Stimulated activated CD4-positive, alpha-beta T cell treated with anti-CD3 and anti-CD28 coated beads, Interleukin-2, amount 100 ng/mL, for 48 hours (primary cell): ENCODE results near the gene NDUFAF8.

Experiments
- DNase-seq, 2 donors: peaks; one replicate each; pipeline ENCODE4 v3.0.0-alpha.2; 2020

The NDUFAF8 gene

DNA sequence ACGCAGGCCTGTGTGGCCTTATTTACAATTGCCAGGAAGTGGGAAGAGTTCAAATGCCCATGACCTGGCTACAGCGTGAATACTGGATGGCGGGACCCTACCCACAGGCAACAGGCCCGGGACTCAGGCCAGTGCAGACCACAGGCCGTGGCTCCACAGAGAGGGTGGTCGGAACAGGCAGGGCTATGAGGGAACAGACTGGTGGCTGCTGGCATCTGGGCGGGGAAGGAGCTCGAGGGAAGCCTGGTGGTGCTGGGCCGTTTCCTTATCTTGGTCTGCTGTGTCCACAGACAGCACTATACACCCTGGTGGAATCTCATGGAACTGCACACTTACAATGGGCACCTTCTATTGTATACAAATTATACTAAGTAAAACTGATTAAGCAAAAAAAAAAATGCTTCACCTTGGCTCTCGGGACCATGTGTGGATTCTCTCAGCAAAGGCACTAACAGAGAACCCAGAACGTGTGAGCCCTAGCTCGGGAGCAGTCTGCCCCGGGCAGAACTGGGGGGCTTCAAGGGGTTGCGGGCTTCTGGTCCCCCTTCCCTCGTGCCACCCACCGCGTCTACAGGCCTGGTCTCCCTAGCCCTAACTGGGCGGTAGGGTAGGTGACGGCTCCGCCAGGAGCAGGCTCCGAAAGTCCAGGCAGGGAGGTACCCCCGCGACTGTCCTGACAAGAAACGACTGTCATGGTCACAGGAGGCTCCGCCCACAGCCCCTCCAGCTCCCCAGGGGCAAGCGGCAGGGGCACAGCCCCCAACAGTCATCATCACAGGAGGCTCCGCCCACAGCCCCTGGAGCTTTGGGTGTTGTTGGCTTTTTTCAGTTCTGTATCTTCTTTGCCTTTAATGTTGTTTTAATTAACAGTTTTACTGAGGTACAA lies 38.2 kb upstream of the NDUFAF8 start:
- peak; percentile 13 to 15 for DNase-seq

DNA sequence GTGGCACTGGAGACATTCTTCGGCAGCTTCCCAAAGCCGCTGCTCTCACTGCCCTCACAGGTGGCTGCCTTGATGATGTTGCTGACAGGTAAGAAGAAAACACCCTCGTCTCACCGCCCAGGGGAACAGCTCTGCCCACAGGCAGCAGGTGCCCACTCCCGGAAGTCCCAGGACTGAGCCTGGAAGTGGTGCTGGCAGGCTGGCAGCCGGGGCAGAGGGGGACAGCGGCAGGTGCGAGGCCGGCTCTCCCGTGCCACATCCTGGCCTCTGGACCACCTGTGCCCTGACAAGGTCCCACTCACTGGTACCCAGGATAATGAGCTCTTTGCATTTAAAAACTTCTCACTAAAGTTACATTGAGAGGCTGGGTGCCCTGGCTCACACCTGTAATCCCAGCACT lies 36.8 kb upstream of the NDUFAF8 start:
- DNase-seq: no peak

DNA sequence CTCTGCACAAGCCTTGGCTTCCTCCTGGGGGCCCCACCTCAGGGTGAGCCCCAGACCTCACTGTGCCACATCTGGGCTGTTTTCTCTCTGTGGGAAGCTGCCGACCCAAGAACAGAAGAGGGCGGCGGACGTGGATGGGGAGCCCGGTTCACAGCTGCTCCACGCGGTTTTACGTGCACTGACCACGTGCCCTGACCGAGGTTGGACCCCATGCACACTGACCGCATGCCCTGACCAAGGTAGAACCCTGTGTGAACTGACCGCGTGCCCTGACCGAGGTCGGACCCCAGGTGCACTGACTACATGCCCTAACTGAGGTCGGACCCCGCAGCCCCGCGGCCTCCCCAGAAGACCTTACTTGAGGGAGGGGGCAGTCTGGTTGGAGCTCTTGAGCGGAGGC lies 36.0 kb upstream of the NDUFAF8 start:
- no peak for DNase-seq

DNA sequence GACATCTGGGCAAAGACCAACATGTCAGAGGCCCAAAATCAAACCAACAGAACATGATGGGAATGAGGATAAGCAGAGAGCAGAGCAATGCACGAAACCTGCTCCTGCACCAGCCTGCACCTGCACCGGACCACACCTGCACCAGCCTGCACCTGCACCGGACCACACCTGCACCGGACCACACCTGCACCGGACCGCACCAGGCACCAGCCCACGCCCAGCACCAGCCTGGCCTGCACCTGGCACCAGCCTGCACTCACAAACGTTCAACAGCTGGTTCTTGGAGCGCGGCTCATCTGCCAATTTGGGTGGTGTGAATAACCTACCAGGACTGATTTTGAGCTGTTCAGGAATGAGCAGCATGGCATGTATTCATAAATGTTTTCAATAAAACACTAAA lies 34.5 kb upstream of the NDUFAF8 start:
- DNase-seq: no peak

DNA sequence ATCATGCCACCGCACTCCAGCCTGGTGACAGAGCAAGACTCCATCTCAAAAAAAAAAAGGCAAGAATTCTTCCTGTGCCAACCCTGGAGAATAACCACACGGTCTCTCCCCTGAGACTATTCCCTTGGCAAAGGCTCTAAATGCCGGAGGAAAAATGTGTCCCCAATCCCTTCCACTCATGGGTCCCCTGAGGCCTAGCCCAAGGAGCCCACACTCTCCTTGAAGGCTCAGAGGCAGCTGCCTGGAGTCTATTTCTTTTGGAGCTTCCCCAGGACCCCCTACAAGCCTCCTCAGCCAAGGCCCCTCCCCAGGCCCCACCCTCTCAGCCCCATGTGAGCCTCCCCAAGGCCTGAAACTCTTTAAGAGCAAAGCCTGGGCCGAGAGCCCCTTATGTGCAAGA lies 33.0 kb upstream of the NDUFAF8 start:
- DNase-seq: no peak

DNA sequence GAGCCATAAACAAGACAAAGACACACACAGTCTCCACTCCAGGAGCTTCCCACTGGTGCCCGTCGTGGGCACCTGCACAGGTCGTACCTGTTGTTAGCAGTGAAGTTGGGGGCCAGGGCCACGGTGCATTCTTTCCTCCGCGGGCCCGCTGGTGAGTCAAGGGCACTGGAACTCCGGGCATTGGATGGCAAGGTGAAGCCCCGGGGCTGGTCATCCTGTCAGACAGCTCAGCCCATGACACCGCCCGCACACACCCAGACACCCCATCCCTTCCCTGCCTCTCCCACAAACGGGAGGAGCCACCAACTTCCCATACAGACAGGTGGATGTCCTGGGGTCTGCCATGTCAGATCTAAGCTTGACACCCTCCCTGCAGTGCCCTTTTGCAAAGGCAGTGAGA lies 32.5 kb upstream of the NDUFAF8 start:
- DNase-seq: no peak

DNA sequence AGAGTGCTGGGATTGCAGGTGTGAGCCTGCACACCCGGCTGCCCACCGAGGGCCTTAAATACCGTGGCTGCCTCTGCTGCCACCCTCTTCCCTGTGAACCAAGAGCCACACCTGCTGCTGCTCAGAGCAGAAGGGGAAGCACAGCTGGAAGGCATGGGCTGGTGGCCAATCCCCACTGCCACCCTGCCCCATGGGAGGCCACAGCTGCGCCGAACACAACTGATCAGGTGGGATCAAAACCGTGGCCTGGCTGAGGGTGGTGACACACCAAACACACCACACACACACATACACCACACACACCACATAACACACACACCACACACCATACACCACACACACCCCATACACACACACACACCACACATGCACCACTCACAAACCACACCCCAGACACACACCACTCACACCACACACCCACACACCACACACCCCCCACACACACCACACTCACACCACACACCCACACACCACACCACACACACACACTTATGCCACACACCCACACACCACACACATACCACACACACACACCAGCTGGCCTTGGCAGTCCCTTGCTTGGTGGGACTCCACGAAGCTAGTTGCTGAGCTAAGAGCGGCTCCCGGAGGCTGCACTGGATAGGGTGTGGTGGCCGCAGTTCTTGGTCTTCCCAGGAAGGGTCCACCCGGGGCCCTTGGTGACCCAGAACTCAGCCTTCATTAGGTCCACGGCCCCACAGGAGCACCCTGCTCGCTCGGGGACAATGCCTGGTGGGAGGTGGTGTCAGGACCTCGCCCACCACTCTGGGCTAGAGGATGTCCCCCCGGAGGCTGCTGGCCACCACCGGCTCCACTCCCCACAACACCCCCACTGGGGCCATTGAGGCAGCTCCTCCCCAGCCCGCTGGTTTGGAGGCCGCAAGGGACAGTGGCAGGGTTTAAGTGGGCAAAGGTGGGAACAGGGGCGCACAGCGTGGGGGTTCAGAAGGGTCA lies 31.2 kb upstream of the NDUFAF8 start:
- DNase-seq: no peak

DNA sequence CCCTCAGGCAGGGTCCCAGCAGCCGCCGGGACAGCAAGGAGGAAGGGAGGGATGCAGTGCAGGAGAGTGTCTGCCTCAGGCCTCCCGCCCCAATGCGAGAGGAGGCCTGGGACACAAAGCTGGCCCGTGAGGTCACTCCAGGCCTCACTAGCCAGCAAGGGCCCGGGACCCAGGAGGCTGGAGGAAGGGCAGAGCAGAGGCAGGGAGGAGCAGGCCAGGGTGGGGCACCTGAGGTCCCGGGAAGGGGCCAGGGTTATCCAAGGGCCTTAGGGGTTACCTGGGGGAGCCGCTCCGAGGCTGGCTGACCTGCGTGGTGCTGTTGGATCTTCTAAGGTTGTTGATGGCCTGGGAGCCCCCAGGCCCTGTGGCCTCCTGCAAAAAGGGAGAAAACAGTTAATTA lies 30.5 kb upstream of the NDUFAF8 start:
- DNase-seq: no peak

DNA sequence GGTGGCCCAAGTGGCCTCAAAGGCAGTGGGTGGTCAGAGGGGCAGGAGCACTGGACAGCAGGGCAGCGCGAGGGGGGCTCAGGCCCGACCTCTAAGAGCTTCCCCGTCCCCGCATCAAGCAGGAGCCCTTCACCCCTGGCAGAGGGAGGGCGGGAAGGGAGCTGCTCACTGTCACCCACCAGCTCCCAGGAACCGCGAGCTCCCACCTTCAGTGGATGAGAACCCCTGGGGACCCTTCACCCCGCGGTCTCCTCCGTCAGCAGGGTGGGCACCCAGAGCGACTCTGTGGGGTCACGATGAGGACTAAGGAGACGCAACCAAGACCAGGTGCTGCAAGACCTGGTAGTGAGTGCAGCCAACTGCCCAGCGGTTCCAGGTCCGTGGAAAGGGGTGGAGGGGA lies 30.0 kb upstream of the NDUFAF8 start:
- DNase-seq: no peak

DNA sequence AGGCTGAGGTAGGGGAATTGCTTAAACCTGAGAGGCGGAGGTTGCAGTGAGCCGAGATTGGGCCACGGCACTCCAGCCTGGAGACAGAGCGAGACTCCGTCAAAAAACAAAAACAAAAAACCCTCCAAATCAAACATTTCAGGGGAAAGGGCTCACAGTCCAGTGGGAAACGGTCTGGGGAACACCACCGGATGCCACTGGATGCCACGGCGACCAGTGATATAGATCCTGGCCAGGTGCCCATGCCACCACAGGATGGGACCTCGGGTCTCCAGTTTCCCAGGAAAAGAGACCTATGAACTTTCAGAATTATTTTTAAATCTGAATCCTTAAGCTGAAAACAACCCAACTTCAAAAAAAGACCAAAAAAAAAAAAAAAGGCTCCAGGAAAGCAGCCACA lies 28.7 kb upstream of the NDUFAF8 start:
- DNase-seq: no peak

DNA sequence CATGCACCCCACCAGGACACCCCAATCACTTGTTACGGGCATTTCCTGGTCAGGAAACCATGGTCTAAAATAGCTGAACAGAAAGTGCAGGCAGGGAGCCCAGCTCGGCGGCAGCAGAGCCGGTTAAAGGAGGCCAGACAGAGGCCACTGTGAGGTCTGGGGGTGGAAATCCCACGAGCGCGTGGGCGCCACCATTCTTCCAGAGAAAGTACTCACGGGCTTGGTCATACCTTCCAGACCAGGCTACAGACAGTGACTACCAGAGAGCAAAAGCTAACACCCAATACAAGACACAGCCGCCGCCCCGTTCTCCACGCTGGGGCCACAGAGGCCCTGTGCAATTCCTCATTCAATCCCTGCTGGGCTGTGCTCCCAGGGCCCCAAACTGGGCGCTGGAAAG lies 28.2 kb upstream of the NDUFAF8 start:
- no peak for DNase-seq

DNA sequence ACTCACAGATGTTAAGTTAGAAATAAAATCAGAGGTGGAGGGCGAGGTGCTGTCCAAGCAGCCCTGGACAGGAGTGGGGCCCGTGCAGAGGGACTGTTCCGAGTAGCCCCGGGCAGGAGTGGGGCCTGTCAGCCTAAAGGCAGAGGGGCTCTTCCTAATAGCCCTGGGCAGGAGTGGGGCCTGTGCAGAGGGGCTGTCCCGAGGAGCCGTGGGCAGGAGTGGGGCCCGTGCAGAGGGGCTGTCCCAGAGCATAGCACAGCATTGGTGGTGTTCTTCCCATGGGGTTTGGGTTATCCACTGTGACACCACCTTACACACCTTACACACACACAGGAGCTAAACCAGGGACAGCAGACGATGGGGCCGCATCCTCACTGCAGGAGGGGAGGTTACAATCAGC lies 26.8 kb upstream of the NDUFAF8 start:
- no peak for DNase-seq

DNA sequence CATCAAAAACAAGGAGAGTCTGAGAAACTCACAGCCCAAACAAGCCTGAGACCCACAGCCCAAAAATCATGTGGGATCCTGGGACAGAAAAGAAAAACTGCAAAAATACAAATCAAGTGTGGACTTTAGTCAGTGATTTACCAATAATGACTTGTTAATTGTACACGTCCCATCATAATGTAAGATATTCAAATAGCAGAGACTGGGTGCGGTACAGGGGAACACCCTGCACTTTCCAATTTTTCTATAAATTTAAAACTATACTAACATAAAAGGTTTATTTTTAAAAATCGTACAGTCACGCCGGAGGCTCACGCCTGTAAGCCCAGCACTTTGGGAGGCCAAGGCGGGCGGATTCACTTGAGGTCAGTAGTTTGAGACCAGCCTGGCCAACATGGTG lies 25.1 kb upstream of the NDUFAF8 start:
- DNase-seq: no peak

DNA sequence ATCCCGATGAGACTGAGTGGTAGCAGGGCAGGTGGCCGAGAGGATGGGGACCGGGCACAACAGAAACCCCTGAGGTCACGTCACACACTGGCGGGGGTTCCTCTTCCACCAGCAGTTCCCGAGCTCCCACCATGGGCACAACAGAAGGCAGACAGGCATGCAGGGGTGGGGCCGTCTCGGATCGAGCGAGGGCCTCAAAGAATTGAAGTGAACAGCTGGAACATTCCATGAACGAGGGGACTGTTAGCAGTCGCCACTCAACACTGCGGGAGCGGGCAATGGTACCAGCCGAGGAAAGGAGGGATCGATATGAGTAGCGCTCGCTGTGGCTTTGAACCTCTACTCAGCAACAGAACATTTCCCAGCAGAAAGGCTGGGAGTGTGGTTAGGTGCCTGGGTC lies 21.6 kb upstream of the NDUFAF8 start:
- DNase-seq: no peak

DNA sequence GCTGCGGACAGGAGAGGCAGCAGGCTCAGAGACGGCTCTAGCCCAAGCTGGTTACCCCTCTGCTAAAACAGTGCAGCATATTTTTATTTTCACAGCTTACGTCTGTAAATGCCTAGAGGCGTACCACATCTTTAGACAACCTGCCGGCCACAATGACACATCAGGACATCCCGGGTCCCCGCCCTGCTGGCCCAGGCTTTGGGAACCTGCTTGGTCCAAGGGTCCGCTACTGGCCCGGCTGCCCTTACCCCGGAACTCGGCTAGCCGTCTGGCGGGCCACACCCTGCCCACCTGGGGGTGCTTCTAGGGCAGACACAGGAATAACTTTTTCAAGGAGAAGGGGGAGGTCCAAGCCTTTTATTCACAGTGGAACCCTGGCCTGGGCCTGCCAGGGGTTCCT lies 20.7 kb upstream of the NDUFAF8 start:
- DNase-seq: no peak

DNA sequence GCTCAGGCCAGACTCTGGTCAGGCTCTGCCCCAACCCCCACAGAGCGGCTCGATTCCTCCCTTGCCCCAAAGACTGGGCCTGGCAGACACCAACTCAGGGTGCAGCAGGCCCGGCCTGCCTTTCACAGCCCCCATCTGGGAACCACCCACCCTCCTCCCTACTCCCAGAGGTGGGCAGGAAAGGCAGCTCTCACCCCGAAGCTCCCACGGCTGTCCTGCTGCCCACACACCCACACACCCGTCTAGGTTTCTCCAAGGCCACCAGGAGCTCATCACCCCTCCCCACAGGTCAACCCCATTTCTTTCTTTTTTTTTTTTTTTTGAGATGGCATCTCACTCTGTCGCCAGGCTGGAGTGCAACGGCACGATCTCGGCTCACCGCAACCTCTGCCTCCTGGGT lies 20.1 kb upstream of the NDUFAF8 start:
- DNase-seq: no peak

DNA sequence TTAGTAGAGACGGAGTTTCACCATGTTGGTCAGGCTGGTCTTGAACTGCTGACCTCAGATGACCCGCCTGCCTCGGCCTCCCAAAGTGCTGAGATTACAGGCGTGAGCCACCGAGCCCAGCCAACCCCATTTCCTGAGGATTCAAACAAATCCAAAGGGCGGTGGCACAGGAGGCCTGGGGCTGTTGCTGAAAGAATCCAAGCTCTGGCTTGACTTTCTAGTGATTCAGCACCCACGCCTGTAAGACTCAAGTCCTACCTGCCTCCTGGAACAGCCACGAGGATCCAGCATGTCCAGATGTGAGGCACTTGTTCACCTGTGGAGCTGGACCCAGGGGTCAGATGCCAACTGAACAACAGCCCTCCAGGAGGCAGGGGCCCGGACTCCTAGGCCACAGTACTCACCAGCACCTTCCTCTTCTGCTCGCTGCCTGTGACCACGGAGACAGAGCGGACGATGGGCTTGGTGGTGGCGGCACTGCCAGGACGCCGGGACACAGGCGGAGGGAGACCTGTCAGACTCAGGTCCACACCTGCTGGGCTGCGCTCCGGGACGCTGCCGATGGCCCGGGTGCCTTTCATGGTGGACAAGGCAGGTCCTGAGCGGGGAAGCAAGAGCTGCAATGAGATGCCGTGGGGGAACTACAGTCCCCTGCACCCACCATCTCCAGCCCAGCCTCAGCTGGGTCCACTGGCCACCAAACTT lies 19.5 kb upstream of the NDUFAF8 start:
- DNase-seq: no peak

DNA sequence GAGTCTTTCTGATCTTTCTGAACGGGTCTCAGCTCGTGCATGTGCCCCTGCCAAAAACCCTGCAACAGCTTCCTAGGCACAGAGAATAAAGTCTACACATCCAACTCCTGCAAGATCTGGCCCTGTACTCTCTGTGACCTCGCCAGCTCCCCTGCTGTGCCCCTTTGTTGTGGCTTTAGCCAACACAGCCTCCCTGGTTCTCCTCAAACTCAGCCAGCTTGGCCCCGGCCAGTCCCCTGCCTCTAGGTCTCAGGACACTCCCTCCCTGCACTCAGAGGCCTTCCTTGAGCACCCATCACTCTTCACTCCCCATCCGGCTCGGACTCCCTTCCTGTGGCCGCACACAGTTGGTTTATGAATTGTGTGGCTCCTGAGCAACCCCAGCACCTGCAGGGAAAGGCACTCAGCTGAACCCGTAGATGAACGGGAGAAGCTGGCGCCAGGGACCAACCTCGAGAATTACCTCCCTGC lies 17.7 kb upstream of the NDUFAF8 start:
- no peak for DNase-seq

DNA sequence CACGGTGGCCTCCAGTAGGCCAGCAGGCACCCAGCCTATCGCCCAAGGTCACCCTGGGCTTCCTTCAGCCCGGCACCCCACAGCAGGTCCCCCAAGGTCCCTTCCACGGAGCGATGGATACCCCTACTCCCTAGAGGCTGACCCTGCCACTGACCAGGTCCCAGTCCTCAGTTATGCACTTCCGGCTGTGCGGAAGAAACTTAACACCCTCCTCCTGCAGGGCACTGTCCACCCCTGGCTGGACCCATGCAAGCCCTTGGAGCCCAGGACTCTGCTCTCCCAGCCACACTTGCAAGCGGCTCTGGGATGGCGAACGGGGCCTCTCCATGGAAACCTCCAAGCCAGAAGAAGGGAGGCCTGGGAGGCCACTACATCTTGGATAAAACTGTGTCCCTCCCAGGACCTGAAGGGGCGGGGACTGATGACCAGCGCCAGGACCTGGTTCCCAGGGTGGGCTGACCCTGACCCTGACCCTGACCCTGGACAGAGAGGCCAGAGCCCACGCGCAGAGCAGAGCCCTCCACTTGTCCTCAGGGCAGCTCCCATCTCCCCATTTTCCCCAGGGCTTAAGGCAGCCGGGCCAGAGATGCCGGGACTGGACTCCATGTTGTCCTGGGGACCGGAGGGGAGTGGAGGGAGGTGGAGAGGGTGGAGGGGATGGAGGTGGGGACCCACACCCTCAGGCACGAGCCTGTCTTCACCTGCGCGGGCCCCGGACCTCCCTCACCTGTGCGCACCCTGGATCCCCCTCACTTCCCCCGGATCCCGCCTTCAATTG lies 17.1 kb upstream of the NDUFAF8 start:
- no peak for DNase-seq

DNA sequence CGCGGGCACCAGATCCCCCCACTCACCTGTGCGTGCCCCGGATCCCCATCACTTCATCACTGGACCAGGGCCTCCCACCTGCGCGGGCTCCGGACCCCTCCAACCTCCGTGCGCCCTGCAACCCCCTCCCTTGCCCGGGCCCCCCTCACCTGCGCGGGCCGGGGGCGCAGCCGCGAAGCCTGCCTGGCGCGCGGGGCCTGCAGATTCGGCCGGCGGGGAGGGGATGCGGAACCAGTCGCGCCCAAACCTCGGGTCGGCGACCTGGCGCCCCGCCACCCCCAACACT lies 16.6 kb upstream of the NDUFAF8 start:
- no peak for DNase-seq

DNA sequence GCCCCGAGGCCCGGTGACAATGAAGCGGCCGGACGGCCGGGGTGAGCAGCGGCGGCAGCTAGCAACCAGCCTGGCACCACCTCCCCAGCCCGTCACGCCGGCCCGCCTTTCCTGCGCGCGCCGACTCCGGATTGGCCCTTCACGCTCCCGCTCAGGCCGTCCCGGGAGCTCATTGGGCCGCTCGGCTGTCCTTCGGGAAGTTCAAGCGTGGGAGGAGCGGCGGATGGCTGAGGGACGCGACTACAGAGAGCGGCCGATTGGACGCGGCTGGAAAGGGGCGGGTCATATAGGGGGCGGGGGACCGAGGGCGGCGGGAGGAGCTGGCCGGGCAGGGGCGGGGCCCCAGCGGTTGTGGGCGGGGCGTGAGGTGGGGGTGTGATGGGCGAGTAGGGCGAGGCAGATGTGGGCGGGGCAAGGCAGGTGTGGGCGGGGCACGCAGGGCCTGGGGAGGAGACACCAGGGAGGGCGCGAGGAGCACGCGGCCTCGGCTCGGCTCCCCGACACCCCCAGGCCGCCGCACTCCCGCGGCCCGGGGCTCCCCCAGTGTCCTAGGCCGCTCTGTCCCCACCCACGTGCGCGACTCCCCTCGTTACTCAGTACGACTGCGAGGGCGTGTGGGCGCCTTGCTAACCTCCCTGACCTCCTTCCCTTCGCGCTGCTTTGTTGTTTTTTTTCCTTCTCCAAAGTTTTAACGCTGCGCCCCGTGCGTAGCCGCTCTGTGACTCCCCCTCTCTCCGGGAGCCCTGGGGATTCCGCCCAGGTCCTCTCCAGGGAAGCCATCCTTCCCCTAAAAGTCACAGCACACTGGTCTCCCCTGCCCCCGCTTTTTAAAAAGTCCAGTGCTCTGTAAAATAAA lies 16.0 kb upstream of the NDUFAF8 start, which contains the start of gene CEP131:
Gene CEP131 (minus strand): TSS at position 60 of the 856 bp plus-strand sequence. CDS start 2,909 bp downstream, outside the sequence.
- peak; percentile 100 for DNase-seq

DNA sequence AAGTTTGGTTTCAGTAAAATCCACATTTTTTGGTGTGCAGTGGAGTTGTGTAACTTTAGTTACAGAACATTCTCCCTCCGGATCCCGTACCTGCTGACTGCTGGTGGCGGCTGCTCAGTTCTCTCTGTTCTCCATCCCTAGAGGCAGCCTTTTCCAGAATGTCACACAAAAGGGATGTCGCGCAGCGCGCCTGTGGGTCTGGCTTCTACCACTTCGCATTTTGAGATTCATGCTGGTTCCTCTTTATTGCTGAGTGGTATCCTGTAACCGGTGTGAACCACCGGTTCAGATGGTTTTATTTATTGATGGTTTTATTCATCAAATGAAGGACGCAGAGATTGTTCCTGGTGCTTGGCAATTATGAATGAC lies 15.4 kb upstream of the NDUFAF8 start:
- DNase-seq: no peak
